ENCODE measurements around the gene PSMA3. TPM values are rescaled to one million over a fixed set of nuclear protein-coding genes. Genes with fewer than 3 reads are reported as not detected.

Gene PSMA3
- total and polyA plus RNA-seq, 2 donors (not counting 1 experiment from before 2014, with no cell fraction given) = 80.1 to 279 TPM

DNA sequence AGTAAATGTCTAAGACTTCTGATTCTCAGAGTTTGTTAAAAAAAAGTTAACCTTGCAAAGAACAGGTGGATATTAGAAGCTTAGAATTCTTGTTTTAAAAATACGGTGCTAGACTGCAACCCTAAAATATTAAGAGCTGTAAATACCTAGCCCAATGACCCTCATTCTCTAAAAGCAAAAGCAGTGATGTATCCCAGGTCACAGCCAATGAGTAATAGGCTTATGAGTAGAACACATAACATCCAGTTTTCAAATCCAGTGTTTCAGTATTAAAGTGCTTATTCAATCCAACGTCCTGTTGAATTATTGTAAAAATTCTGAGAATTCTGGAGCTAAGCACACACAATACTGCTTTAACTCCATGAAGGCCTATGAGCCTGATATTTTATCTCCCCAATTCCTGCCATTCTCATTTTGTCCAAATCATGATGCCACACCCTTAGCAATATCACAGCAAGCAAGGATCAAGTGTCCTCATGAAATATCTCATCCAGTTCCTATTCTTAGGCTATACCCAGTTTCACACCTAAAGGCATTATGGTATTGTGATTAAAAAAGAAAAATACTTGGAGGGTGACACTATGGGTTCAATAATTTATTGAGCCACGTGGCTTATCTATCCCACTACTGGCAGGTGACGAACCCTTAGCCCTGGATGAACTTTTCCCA is 38.4 kb downstream of the PSMA3 start:
- Histone ChIP-seq H3K27me3 (ENCODE audit: control insufficient read depth, insufficient read depth, low read length) (no peaks in the 10 kb centered on the region), H2AFZ (ENCODE audit: low read length) (no peak overlapping the region), H3K36me3 (ENCODE audit: control insufficient read depth, insufficient read depth, low read length) (peaks cover 4% of the 10 kb centered on the region), H4K20me1 (ENCODE audit: control insufficient read depth, extremely low read depth, insufficient read depth, low read length) (no peaks in the 10 kb centered on the region), H3K9ac (ENCODE audit: insufficient read depth, low read length) (no peak overlapping the region), H3K4me1 (ENCODE audit: control insufficient read depth, extremely low read depth, insufficient read depth, low read length) (peaks cover 2% of the 10 kb centered on the region), H3K27ac (ENCODE audit: insufficient read depth, low read length) (no peak overlapping the region), H3K9me3 (ENCODE audit: control insufficient read depth, insufficient read depth, low read depth, low read length) (no peaks in the 10 kb centered on the region), H3K4me3 (replicated peaks in 1 of 4; ENCODE audit: control extremely low read depth in 1 of 4, insufficient read depth in 1 of 4, low read depth in 3 of 4, low read length in 4 of 4) (no peak overlapping the region), H3K79me2 (ENCODE audit: control insufficient read depth, insufficient read depth, low read length) (peaks cover 60% of the 10 kb centered on the region), H3K4me2 (ENCODE audit: extremely low read depth, insufficient read depth, low read length) (no peak overlapping the region)
- no peak for DNase-seq (ENCODE audit: low read depth in 2 of 2)
- TF ChIP-seq, protein P1, sequence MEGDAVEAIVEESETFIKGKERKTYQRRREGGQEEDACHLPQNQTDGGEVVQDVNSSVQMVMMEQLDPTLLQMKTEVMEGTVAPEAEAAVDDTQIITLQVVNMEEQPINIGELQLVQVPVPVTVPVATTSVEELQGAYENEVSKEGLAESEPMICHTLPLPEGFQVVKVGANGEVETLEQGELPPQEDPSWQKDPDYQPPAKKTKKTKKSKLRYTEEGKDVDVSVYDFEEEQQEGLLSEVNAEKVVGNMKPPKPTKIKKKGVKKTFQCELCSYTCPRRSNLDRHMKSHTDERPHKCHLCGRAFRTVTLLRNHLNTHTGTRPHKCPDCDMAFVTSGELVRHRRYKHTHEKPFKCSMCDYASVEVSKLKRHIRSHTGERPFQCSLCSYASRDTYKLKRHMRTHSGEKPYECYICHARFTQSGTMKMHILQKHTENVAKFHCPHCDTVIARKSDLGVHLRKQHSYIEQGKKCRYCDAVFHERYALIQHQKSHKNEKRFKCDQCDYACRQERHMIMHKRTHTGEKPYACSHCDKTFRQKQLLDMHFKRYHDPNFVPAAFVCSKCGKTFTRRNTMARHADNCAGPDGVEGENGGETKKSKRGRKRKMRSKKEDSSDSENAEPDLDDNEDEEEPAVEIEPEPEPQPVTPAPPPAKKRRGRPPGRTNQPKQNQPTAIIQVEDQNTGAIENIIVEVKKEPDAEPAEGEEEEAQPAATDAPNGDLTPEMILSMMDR (conservative IDR thresholded peaks at IDR 0.05 in 1 of 2, IDR thresholded peaks at IDR 0.05 in 1 of 2; ENCODE audit: low read depth in 1 of 2, low read length in 2 of 2) = no peak
- no peak for TF ChIP-seq EZH2 (IDR thresholded peaks at IDR 0.05; ENCODE audit: low read length, missing control alignments)

DNA sequence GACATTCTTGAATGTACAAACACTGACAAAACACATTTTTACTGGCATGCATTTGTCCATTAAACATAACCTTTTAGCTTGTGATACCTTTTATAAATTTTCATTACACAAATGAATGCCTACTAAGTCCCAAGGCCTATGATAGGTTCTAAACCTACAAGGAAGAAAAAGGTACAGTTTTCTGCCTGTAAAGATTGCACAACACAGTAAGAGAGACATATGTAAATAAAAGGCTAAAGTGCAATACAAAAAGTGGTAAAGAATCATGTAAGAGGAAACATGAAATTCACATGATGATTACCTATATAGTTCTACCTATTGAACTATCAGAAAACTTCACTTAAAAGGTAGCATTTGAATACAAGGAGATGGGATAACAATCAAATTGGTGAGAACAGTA is 39.1 kb downstream of the PSMA3 start:
- Histone ChIP-seq H4K20me1 (ENCODE audit: control insufficient read depth, extremely low read depth, insufficient read depth, low read length) (no peaks in the 10 kb centered on the region), H3K4me1 (ENCODE audit: control insufficient read depth, extremely low read depth, insufficient read depth, low read length) (peaks cover 2% of the 10 kb centered on the region), H3K9ac (ENCODE audit: insufficient read depth, low read length) (no peak overlapping the region), H3K4me3 (replicated peaks in 1 of 4; ENCODE audit: control extremely low read depth in 1 of 4, insufficient read depth in 1 of 4, low read depth in 3 of 4, low read length in 4 of 4) (no peak overlapping the region), H3K9me3 (ENCODE audit: control insufficient read depth, insufficient read depth, low read depth, low read length) (no peaks in the 10 kb centered on the region), H3K79me2 (ENCODE audit: control insufficient read depth, insufficient read depth, low read length) (peaks cover 59% of the 10 kb centered on the region), H3K27me3 (ENCODE audit: control insufficient read depth, insufficient read depth, low read length) (no peaks in the 10 kb centered on the region), H3K27ac (ENCODE audit: insufficient read depth, low read length) (no peak overlapping the region), H3K36me3 (ENCODE audit: control insufficient read depth, insufficient read depth, low read length) (peaks cover 6% of the 10 kb centered on the region), H3K4me2 (ENCODE audit: extremely low read depth, insufficient read depth, low read length) (no peak overlapping the region), H2AFZ (ENCODE audit: low read length) (no peak overlapping the region)
- TF ChIP-seq, protein P1 (conservative IDR thresholded peaks at IDR 0.05 in 1 of 2, IDR thresholded peaks at IDR 0.05 in 1 of 2; ENCODE audit: low read depth in 1 of 2, low read length in 2 of 2) = no peak
- TF ChIP-seq EZH2 (IDR thresholded peaks at IDR 0.05; ENCODE audit: low read length, missing control alignments) = no peak
- no peak for DNase-seq (ENCODE audit: low read depth in 2 of 2)

DNA sequence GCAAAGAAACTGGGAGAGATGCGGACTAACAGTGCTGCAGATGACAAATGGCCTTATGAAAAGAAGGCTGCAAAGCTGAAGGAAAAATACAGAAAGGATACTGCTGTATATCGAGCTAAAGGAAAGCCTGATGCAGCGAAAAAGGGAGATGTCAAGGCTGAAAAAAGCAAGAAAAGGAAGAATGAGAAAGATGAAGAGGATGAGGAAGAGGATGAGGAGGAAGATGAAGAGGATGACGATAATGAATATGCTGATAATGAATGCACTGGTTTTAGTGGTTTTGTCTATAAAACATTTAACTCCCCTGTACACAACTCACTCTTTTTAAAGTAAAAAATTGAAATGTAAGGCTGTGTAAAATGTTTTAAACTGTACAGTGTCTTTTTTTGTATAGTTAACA is 40.5 kb downstream of the PSMA3 start:
- Histone ChIP-seq H3K9ac (ENCODE audit: insufficient read depth, low read length) (no peak overlapping the region), H3K4me2 (ENCODE audit: extremely low read depth, insufficient read depth, low read length) (no peak overlapping the region), H3K4me1 (ENCODE audit: control insufficient read depth, extremely low read depth, insufficient read depth, low read length) (peaks cover 2% of the 10 kb centered on the region), H3K27ac (ENCODE audit: insufficient read depth, low read length) (no peak overlapping the region), H3K27me3 (ENCODE audit: control insufficient read depth, insufficient read depth, low read length) (no peaks in the 10 kb centered on the region), H3K79me2 (ENCODE audit: control insufficient read depth, insufficient read depth, low read length) (peaks cover 53% of the 10 kb centered on the region), H4K20me1 (ENCODE audit: control insufficient read depth, extremely low read depth, insufficient read depth, low read length) (no peaks in the 10 kb centered on the region), H3K4me3 (replicated peaks in 1 of 4; ENCODE audit: control extremely low read depth in 1 of 4, insufficient read depth in 1 of 4, low read depth in 3 of 4, low read length in 4 of 4) (no peak overlapping the region), H3K36me3 (ENCODE audit: control insufficient read depth, insufficient read depth, low read length) (peaks cover 8% of the 10 kb centered on the region), H2AFZ (ENCODE audit: low read length) (no peak overlapping the region), H3K9me3 (ENCODE audit: control insufficient read depth, insufficient read depth, low read depth, low read length) (no peaks in the 10 kb centered on the region)
- TF ChIP-seq EZH2 (IDR thresholded peaks at IDR 0.05; ENCODE audit: low read length, missing control alignments) = no peak
- TF ChIP-seq, protein P1 (conservative IDR thresholded peaks at IDR 0.05 in 1 of 2, IDR thresholded peaks at IDR 0.05 in 1 of 2; ENCODE audit: low read depth in 1 of 2, low read length in 2 of 2) = no peak
- DNase-seq (ENCODE audit: low read depth in 2 of 2) = no peak
